Activated naive CD8-positive, alpha-beta T cell treated with anti-CD3 and anti-CD28 coated beads, Interleukin-2, amount 50 U/mL, for 24 hours (primary cell): ENCODE measurements around the gene C12orf75.

ENCODE experiments used
- ATAC-seq: fragments of 150-1000 bp; cut with Tn5 transposase; one replicate; pipeline ENCODE4 v1.10.0; 2021
- DNase-seq: peaks from one replicate; pipeline ENCODE4 v3.0.0; 2021
- H3K27ac Mint-ChIP-seq: one replicate; pipeline ENCODE4 v1.8.0; 2021; ENCODE audit warnings: mild to moderate bottlenecking, mixed read lengths
- H3K27me3 Mint-ChIP-seq: one replicate; pipeline ENCODE4 v1.8.0; 2021; ENCODE audit warnings: mixed read lengths
- H3K36me3 Mint-ChIP-seq: one replicate; pipeline ENCODE4 v1.8.0; 2021; ENCODE audit warnings: low read depth, mixed read lengths
- H3K4me1 Mint-ChIP-seq: one replicate; pipeline ENCODE4 v1.8.0; 2021; ENCODE audit warnings: mixed read lengths
- H3K4me3 Mint-ChIP-seq: one replicate; pipeline ENCODE4 v1.8.0; 2021; ENCODE audit warnings: mild to moderate bottlenecking, moderate library complexity, mixed read lengths
- H3K9me3 Mint-ChIP-seq: one replicate; pipeline ENCODE4 v1.8.0; 2021; ENCODE audit warnings: mixed read lengths

Gene C12orf75

DNA sequence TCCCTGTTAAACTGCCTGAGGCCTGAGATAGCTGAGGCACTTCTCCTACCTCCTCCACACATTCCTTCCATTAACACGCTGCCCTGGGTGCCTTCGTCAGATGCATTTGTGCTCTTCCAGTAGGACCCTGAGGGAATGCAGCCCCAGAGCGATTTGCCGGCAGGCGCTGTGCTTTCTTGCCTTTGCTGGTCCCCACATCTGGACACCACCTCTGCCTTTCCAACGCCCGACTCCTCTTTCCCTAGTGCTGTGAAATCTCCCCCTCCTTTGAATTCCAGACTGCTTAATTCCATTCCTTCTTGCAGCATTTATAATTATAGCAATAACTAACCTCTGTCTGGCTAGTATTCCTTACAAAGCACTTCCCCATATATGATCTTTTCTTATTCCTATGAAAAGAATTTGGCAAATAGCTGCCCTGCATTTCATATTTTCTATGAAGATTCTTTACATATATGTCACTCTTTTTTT is 88.4 kb downstream of the C12orf75 start:
- H3K27ac Mint-ChIP-seq: no peak overlapping the region

DNA sequence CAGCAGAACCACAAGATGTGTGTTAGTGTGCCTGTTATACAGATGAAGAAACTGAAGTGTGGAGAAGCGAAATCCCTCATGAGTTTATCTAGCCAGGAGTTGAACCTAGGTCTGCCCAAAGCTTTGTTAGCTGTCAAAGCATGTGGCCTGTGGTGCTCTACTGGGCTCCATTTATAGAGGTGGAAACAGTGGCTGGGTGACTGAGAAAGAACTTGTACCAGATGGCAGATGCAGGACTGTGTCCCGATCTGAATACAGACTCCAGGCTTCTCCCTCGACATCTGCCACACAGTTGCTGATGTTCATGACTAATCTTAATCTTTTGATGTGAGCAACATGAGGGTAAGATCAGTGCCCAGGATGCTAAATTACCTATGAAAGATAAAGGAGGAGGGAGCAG is 89.1 kb downstream of the C12orf75 start:
- no peak overlapping the region for H3K4me3 Mint-ChIP-seq
- no peak for ATAC-seq
- peaks cover 8% of the 10 kb centered on the region for H3K4me1 Mint-ChIP-seq
- no peak for DNase-seq
- peaks cover 1% of the 10 kb centered on the region for H3K27me3 Mint-ChIP-seq
- no peaks in the 10 kb centered on the region for H3K36me3 Mint-ChIP-seq
- H3K27ac Mint-ChIP-seq: no peak overlapping the region
- no peaks in the 10 kb centered on the region for H3K9me3 Mint-ChIP-seq

More for the DNA sequence above, 88.4 kb downstream of the C12orf75 start:
- H3K9me3 Mint-ChIP-seq: no peaks in the 10 kb centered on the region
- H3K36me3 Mint-ChIP-seq: no peaks in the 10 kb centered on the region
- H3K4me1 Mint-ChIP-seq: peaks cover 8% of the 10 kb centered on the region
- no peak overlapping the region for H3K4me3 Mint-ChIP-seq
- ATAC-seq (no peak), DNase-seq (no peak)
- H3K27me3 Mint-ChIP-seq: peaks cover 1% of the 10 kb centered on the region

DNA sequence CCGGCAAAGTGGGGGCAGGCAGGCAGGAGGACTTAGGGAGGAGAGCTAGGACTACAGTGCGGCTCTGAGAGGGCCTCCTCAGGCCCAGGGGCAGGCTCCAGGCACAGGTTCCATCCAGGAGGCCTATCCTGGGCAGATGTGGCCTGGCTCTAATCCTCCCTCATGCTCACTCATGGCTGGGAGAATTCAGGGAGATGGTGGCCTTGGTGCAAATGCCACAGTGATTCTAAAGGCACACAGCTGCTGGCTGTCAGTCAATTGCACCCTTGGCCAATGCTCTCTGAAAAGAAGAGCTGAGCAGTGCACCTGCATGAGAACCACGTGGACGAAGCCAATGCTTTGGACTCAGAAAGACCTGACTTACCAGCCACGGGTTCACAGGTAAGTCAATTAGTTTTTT is 89.6 kb downstream of the C12orf75 start:
- H3K9me3 Mint-ChIP-seq: no peaks in the 10 kb centered on the region
- DNase-seq (no peak), ATAC-seq (no peak)
- peaks cover 1% of the 10 kb centered on the region for H3K27me3 Mint-ChIP-seq
- peaks cover 8% of the 10 kb centered on the region for H3K4me1 Mint-ChIP-seq
- no peak overlapping the region for H3K4me3 Mint-ChIP-seq
- no peak overlapping the region for H3K27ac Mint-ChIP-seq
- no peaks in the 10 kb centered on the region for H3K36me3 Mint-ChIP-seq

DNA sequence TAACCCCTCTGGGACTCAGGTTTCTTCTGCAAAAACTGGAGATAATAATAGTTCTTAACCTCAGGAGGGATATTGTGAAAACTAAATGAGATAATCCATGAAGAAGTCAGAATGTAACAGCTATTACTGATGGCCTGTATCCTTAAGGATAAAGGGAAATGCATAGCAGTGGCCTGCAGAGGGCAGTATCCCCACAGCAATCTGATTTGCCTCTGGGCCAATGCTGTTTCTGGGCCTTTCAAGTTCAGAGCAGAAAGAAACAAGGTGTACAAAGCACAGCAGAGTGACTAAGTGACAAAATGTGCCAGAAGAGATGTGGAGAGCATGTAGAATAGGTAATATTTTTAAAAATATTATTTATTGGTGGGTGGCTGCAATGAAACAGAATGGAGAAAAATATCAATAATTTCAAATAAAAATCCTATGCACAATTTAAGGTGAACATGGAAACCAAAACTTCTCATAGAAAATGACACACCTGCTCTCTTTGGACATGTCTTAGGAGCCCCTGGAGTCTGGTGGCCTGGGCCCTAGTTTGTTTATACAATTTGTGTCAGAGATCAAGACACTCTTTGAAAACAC is 90.3 kb downstream of the C12orf75 start:
- Mint-ChIP-seq H3K4me3 (no peak overlapping the region), H3K27ac (no peak overlapping the region), H3K27me3 (peaks cover 1% of the 10 kb centered on the region), H3K9me3 (no peaks in the 10 kb centered on the region), H3K4me1 (peaks cover 8% of the 10 kb centered on the region), H3K36me3 (no peaks in the 10 kb centered on the region)
- DNase-seq: peak; percentile 68
- ATAC-seq: peak; percentile 70
